Retina (tissue), 1 donor: ENCODE measurements around the gene UBQLN4.
"Not testable (repeated sequence)": the region's sequence is repeated elsewhere in the genome, so short reads cannot be mapped to it uniquely, and the experiment has no call there.

Source experiments
- DNase-seq: peaks from one replicate; pipeline ENCODE4 v3.0.0-alpha.2; 2016

The UBQLN4 gene

GRCh38 chr1:156055281-156056048, 1.9 kb upstream of the UBQLN4 start:
- DNase-seq = no peak

GRCh38 chr1:156054500-156055280, 1.1 kb upstream of the UBQLN4 start, which contains the start of gene LAMTOR2:
TSS of gene LAMTOR2 (plus strand) at chr1:156054782. CDS start at chr1:156054890, 108 bp downstream.
- peak; percentile 99 for DNase-seq

- DNase-seq = peak; percentile 73
These were observed 483 bp downstream of the UBQLN4 start for GRCh38 chr1:156052862-156053767.

GRCh38 chr1:156051011-156051725, 2.4 kb downstream of the UBQLN4 start:
- no peak for DNase-seq

- DNase-seq = no peak
These were observed 3.2 kb downstream of the UBQLN4 start for GRCh38 chr1:156050376-156050775.

DNA sequence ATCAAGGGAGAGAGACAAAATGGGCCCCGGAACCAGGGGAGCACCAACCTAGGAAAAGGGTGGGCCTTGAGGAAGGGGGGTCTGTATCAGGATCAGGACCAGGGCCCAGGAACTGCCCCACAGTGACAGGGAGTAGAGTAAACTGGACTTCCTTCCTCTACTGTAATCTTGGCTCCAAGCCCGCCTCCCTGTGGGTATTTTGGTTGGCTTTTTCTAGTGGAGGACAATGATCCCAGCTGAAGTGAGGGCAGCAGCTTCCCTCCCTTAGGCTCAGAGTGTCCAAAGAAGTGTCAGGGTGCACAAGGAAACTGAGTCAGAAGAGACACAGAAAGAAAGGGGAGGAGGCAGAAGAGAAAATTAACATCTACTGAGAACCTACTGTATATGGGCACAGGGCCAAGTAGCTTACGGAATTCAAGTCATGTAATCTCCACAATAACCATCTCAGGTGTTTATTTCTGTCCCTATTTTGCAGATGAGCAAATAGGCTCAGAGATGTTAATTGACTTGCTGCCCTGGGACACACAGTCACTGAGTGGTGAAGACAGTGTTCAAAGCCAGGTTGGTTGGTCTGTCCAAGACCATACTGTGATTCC, 4.8 kb downstream of the UBQLN4 start:
- no peak for DNase-seq

- DNase-seq = no peak
These were observed 8.5 kb downstream of the UBQLN4 start for GRCh38 chr1:156045076-156045475.

GRCh38 chr1:156042828-156043227, 10.8 kb downstream of the UBQLN4 start:
- DNase-seq = no peak

- not testable (repeated sequence) for DNase-seq
These were observed 18.6 kb downstream of the UBQLN4 start for GRCh38 chr1:156034991-156035390.

- no peak for DNase-seq
These were observed 20.6 kb downstream of the UBQLN4 start for GRCh38 chr1:156033011-156033410.

DNA sequence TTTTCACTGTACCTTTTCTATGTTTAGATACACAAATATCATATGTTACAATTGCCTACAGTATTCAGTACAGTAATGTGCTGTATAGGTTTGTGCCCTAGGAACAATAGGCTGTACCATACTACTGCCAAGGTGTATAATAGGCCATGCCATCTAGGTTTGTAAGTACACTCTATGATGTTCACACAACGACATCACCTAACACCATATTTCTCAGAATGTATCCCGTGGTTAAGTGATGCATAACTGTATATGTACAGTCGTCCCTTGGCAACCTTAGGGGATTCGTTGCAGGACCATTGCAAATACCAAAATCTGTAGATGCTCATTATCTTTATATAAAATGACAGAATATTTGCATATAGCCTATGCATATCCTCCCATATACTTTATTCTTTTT, 27.0 kb downstream of the UBQLN4 start:
- DNase-seq = no peak

- peak; percentile 39 for DNase-seq
These were observed 27.7 kb downstream of the UBQLN4 start for GRCh38 chr1:156025876-156026275.

DNA sequence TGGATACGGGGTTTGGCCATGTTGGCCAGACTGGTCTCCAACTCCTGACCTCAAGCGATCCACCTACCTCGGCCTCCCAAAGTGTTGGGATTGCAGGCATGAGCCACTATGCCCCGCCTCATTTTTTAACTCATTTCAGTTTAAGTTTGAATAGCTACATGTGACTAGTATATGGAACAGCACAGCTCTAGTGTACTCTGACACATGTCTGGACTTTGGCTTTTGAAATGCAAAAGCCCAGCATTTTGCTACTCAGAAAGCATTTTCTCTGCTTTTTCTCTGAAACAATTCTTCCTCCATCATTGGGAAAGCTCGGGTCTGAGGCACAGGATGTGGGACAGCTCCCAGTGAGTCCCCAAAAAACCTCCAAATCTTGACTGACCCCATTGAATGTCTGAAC, 28.8 kb downstream of the UBQLN4 start:
- DNase-seq = no peak

GRCh38 chr1:156021954-156022353, 31.6 kb downstream of the UBQLN4 start:
- DNase-seq = no peak

- DNase-seq = no peak
These were observed 32.5 kb downstream of the UBQLN4 start for GRCh38 chr1:156021093-156021428.

DNA sequence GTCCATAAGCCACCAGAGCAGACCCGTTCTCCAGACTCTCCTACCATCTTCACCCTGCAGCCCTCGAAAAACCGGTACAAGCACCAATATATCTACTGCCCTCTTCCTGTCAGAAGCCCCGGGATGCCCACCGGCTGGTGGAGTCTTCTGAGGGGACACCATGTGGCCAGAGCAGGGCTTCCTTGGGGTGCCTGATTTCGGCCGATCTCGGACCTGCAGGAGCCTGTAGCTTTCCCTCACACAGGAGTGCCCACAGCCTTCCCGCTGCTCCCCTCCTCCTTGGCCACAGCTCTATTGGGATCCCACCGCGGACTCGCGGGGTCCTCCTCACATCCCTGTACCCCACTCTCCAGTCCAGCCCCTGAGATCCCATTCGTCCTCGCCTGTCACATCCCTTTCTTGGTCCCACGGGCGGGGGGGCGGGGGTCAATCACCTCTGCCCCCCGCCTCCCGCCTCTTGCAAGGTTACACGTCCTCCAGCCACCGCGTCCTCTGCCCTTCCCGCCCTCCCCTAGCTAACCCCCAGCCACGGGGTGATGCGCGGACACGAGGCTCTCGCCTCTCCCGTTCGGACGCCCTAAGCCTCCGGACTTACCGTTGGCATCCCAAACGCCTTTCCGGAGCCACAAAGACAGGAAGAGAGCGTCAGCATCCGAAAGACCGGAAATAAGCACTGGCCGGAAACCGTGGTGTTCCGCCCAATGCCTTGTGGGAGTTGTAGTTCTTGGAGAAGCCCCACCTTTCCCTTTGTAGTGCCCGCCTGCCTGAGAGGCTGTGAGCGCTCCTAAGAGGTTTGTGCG, 33.1 kb downstream of the UBQLN4 start, which contains the start of gene SSR2:
Gene SSR2, minus strand, starts transcription at position 659 of the 800 bp plus-strand sequence. CDS start 784 bp downstream, outside the sequence.
- DNase-seq = peak; percentile 92

- DNase-seq = no peak
These were observed 33.7 kb downstream of the UBQLN4 start for GRCh38 chr1:156019946-156020292.

DNA sequence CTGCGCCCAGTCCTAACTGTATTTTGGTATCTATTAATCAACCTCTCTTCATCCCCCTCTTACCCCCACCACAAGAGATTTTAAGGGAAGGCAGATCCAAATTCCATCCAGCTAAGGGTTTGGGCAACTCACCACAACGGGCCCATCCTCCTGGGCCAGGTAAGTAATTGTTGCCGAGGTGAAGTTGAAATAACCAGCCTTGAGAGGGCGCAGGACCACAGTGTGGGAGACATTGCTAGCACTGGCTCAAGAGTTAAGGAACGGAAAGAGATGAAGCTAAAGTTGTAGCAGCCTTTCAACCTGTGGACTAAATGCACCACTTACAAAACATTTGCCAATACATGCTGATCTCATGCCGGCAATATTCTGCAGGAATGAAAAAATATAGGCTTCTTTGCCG, 38.8 kb downstream of the UBQLN4 start:
- DNase-seq = no peak

GRCh38 chr1:156012051-156012817, 41.4 kb downstream of the UBQLN4 start:
- no peak for DNase-seq

GRCh38 chr1:156009404-156009803, 44.2 kb downstream of the UBQLN4 start:
- no peak for DNase-seq
